Activated naive CD8-positive, alpha-beta T cell treated with anti-CD3 and anti-CD28 coated beads for 36 hours (primary cell): Measurements from ENCODE around the gene TMC3. TPM values are rescaled to one million over a fixed set of nuclear protein-coding genes. Genes with fewer than 3 reads are reported as not detected.
"Not testable (repeated sequence)": the region's sequence is repeated elsewhere in the genome, so short reads cannot be mapped to it uniquely, and the experiment has no call there.

ENCODE experiments used
- DNase-seq: peaks from one replicate; pipeline ENCODE4 v3.0.0; 2021
- H3K27ac Mint-ChIP-seq: one replicate; pipeline ENCODE4 v1.8.0; 2022; ENCODE audit warnings: mild to moderate bottlenecking, moderate library complexity, mixed read lengths
- H3K27me3 Mint-ChIP-seq: one replicate; pipeline ENCODE4 v1.8.0; 2022; ENCODE audit warnings: mild to moderate bottlenecking, mixed read lengths
- H3K36me3 Mint-ChIP-seq: one replicate; pipeline ENCODE4 v1.8.0; 2021; ENCODE audit warnings: mild to moderate bottlenecking, mixed read lengths
- H3K4me1 Mint-ChIP-seq: one replicate; pipeline ENCODE4 v1.8.0; 2021; ENCODE audit warnings: mixed read lengths
- H3K4me3 Mint-ChIP-seq: one replicate; pipeline ENCODE4 v1.8.0; 2022; ENCODE audit warnings: mild to moderate bottlenecking, moderate library complexity, mixed read lengths
- H3K9me3 Mint-ChIP-seq: one replicate; pipeline ENCODE4 v1.8.0; 2022; ENCODE audit warnings: mixed read lengths
- total RNA-seq, 2 experiments: library from RNA; stranded (reverse); gene quantifications; one replicate each; pipeline ENCODE4 v1.2.3, GENCODE V29; 2021

TMC3 gene
- total RNA-seq, 2 experiments from 2014 or later, result not detected

- H3K4me1 Mint-ChIP-seq, result no peaks in the 10 kb centered on the region
These were observed 837 bp downstream of the TMC3 start for GRCh38 chr15:81373176-81373575.

GRCh38 chr15:81372575-81372974 is 1.4 kb downstream of the TMC3 start:
- Mint-ChIP-seq H3K27me3 (no peaks in the 10 kb centered on the region), H3K4me3 (no peak overlapping the region), H3K9me3 (no peaks in the 10 kb centered on the region), H3K36me3 (no peaks in the 10 kb centered on the region), H3K4me1 (no peaks in the 10 kb centered on the region), H3K27ac (no peak overlapping the region)
- no peak for DNase-seq

More at GRCh38 chr15:81373176-81373575, 837 bp downstream of the TMC3 start:
- Mint-ChIP-seq H3K4me3 (no peak overlapping the region), H3K27me3 (no peaks in the 10 kb centered on the region), H3K9me3 (no peaks in the 10 kb centered on the region), H3K27ac (no peak overlapping the region), H3K36me3 (no peaks in the 10 kb centered on the region)
- DNase-seq, result no peak

- DNase-seq, result no peak
- Mint-ChIP-seq H3K9me3 (no peaks in the 10 kb centered on the region), H3K27ac (no peak overlapping the region), H3K4me3 (no peak overlapping the region), H3K27me3 (no peaks in the 10 kb centered on the region), H3K36me3 (peaks cover 1% of the 10 kb centered on the region), H3K4me1 (no peaks in the 10 kb centered on the region)
These were observed 10.1 kb downstream of the TMC3 start for GRCh38 chr15:81363718-81364500.

GRCh38 chr15:81363276-81363675 is 10.7 kb downstream of the TMC3 start:
- DNase-seq, result no peak
- H3K4me1 Mint-ChIP-seq, result no peaks in the 10 kb centered on the region
- H3K9me3 Mint-ChIP-seq, result no peaks in the 10 kb centered on the region

GRCh38 chr15:81362790-81363189 is 11.2 kb downstream of the TMC3 start:
- H3K27ac Mint-ChIP-seq, result no peak overlapping the region
- H3K36me3 Mint-ChIP-seq, result peaks cover 1% of the 10 kb centered on the region
- H3K9me3 Mint-ChIP-seq, result no peaks in the 10 kb centered on the region
- no peak overlapping the region for H3K4me3 Mint-ChIP-seq
- H3K4me1 Mint-ChIP-seq, result no peaks in the 10 kb centered on the region
- H3K27me3 Mint-ChIP-seq, result no peaks in the 10 kb centered on the region
- DNase-seq, result no peak

More at GRCh38 chr15:81363276-81363675, 10.7 kb downstream of the TMC3 start:
- Mint-ChIP-seq H3K27me3 (no peaks in the 10 kb centered on the region), H3K36me3 (peaks cover 1% of the 10 kb centered on the region), H3K4me3 (no peak overlapping the region), H3K27ac (no peak overlapping the region)

- Mint-ChIP-seq H3K4me3 (no peak overlapping the region), H3K4me1 (no peaks in the 10 kb centered on the region), H3K27me3 (no peaks in the 10 kb centered on the region), H3K9me3 (no peaks in the 10 kb centered on the region), H3K36me3 (peaks cover 1% of the 10 kb centered on the region), H3K27ac (no peak overlapping the region)
- no peak for DNase-seq
These were observed 12.1 kb downstream of the TMC3 start for GRCh38 chr15:81361891-81362290.

- Mint-ChIP-seq H3K27ac (no peak overlapping the region), H3K4me1 (no peaks in the 10 kb centered on the region), H3K9me3 (no peaks in the 10 kb centered on the region), H3K4me3 (no peak overlapping the region), H3K27me3 (no peaks in the 10 kb centered on the region), H3K36me3 (peaks cover 1% of the 10 kb centered on the region)
- DNase-seq, result no peak
These were observed 13.5 kb downstream of the TMC3 start for GRCh38 chr15:81360491-81360890.

GRCh38 chr15:81358248-81358647 is 15.8 kb downstream of the TMC3 start:
- no peak for DNase-seq
- Mint-ChIP-seq H3K27ac (no peak overlapping the region), H3K9me3 (no peaks in the 10 kb centered on the region), H3K27me3 (no peaks in the 10 kb centered on the region), H3K4me3 (no peak overlapping the region), H3K36me3 (peaks cover 1% of the 10 kb centered on the region), H3K4me1 (no peaks in the 10 kb centered on the region)

- H3K36me3 Mint-ChIP-seq, result peaks cover 1% of the 10 kb centered on the region
- no peak overlapping the region for H3K27ac Mint-ChIP-seq
- H3K9me3 Mint-ChIP-seq, result no peaks in the 10 kb centered on the region
- no peak for DNase-seq
- no peaks in the 10 kb centered on the region for H3K4me1 Mint-ChIP-seq
- no peaks in the 10 kb centered on the region for H3K27me3 Mint-ChIP-seq
- no peak overlapping the region for H3K4me3 Mint-ChIP-seq
These were observed 16.8 kb downstream of the TMC3 start for GRCh38 chr15:81357180-81357686.

GRCh38 chr15:81356252-81356651 is 17.8 kb downstream of the TMC3 start:
- Mint-ChIP-seq H3K27me3 (no peaks in the 10 kb centered on the region), H3K4me3 (no peak overlapping the region), H3K36me3 (no peaks in the 10 kb centered on the region), H3K9me3 (no peaks in the 10 kb centered on the region), H3K4me1 (no peaks in the 10 kb centered on the region), H3K27ac (no peak overlapping the region)
- no peak for DNase-seq

GRCh38 chr15:81351651-81352050 is 22.4 kb downstream of the TMC3 start:
- Mint-ChIP-seq H3K27me3 (no peaks in the 10 kb centered on the region), H3K27ac (no peak overlapping the region), H3K4me1 (peaks cover under 1% of the 10 kb centered on the region), H3K4me3 (no peak overlapping the region), H3K9me3 (no peaks in the 10 kb centered on the region), H3K36me3 (peaks cover 4% of the 10 kb centered on the region)
- DNase-seq, result no peak

GRCh38 chr15:81349271-81349670 is 24.7 kb downstream of the TMC3 start:
- Mint-ChIP-seq H3K4me3 (no peak overlapping the region), H3K27me3 (no peaks in the 10 kb centered on the region), H3K4me1 (peaks cover 3% of the 10 kb centered on the region), H3K9me3 (no peaks in the 10 kb centered on the region), H3K27ac (no peak overlapping the region), H3K36me3 (peaks cover 7% of the 10 kb centered on the region)
- no peak for DNase-seq

- not testable (repeated sequence) for DNase-seq, H3K4me3 Mint-ChIP-seq, H3K9me3 Mint-ChIP-seq, H3K4me1 Mint-ChIP-seq, H3K27ac Mint-ChIP-seq, H3K27me3 Mint-ChIP-seq, H3K36me3 Mint-ChIP-seq
These were observed 25.3 kb downstream of the TMC3 start for GRCh38 chr15:81348691-81349090.

GRCh38 chr15:81347910-81348309 is 26.1 kb downstream of the TMC3 start:
- Mint-ChIP-seq H3K4me3 (no peak overlapping the region), H3K9me3 (no peaks in the 10 kb centered on the region), H3K36me3 (peaks cover 7% of the 10 kb centered on the region), H3K4me1 (peaks cover 3% of the 10 kb centered on the region), H3K27ac (no peak overlapping the region), H3K27me3 (no peaks in the 10 kb centered on the region)
- no peak for DNase-seq

GRCh38 chr15:81346611-81347010 is 27.4 kb downstream of the TMC3 start:
- Mint-ChIP-seq H3K27me3 (no peaks in the 10 kb centered on the region), H3K9me3 (no peaks in the 10 kb centered on the region), H3K4me3 (no peak overlapping the region), H3K27ac (no peak overlapping the region), H3K4me1 (peaks cover 3% of the 10 kb centered on the region), H3K36me3 (peaks cover 7% of the 10 kb centered on the region)
- no peak for DNase-seq

GRCh38 chr15:81343371-81343770 is 30.6 kb downstream of the TMC3 start:
- Mint-ChIP-seq H3K4me3 (no peak overlapping the region), H3K27ac (no peak overlapping the region), H3K4me1 (peaks cover 3% of the 10 kb centered on the region), H3K36me3 (peaks cover 3% of the 10 kb centered on the region), H3K9me3 (no peaks in the 10 kb centered on the region), H3K27me3 (no peaks in the 10 kb centered on the region)
- no peak for DNase-seq
